Pancreas (tissue), 10 donors: ENCODE measurements around the gene TMTC2. TPM values are rescaled to one million over a fixed set of nuclear protein-coding genes. Genes with fewer than 3 reads are reported as not detected.

Source experiments
- ATAC-seq, 4 donors: fragments of 200-7000 bp; cut with Tn5 transposase; one replicate each; pipeline versions ENCODE4 v1.8.0 to v1.9.1; 2020; ENCODE audit warnings: mild to moderate bottlenecking in 4 of 4, moderate library complexity in 4 of 4
- DNase-seq, 6 donors: peaks; one replicate each; pipeline ENCODE4 v3.0.0-alpha.2; 2020
- FAIRE-seq: peaks from 2 replicates; lab custom pipeline; 2012; peaks lifted over from hg19 to GRCh38; lab: Jason Lieb, UNC
- H3K27ac ChIP-seq, 4 donors: fragments of 200-600 bp; sonication (generic); 1 replicate in 3 of 4; 2 replicates in 1 of 4; pipeline versions ENCODE4 v1.5.0 to v1.8.0; 2020
- H3K27me3 ChIP-seq, 4 donors: fragments of 200-600 bp; one replicate each; pipeline ENCODE4 v1.8.0; 2021
- H3K36me3 ChIP-seq, 3 donors: fragments of 200-600 bp; sonication (generic) in 1 of 3; one replicate each; pipeline versions ENCODE4 v1.5.0 to v1.8.0; 2020 to 2021
- H3K4me1 ChIP-seq, 3 donors: fragments of 200-600 bp; one replicate each; pipeline ENCODE4 v1.8.0; 2021
- H3K4me3 ChIP-seq, 4 donors: fragments of 200-600 bp; sonication (generic) in 2 of 4; one replicate each; pipeline versions ENCODE4 v1.5.0 to v1.8.0; 2020 to 2021
- H3K9me3 ChIP-seq, 4 donors: fragments of 200-600 bp; one replicate each; pipeline ENCODE4 v1.8.0; 2021
- WGBS, 2 donors: extraction: QIAGEN DNeasy Blood & Tissue Kit; methylation state at CpG; one replicate each; pipeline ENCODE4 v1.1.7; 2013; 5-methylcytosine and 5-hydroxymethylcytosine counted together
- intact Hi-C, 3 donors: fragments of 100-400 bp; cut with DNase I; formaldehyde crosslinking; loops; one replicate each; pipeline versions ENCODE4 v1.11.1 to v1.14.2; 2022
- polyA plus RNA-seq, 2 donors: library from polyadenylated mRNA; stranded (reverse); fragments of 200-250 nt; gene quantifications; one replicate each; pipeline ENCODE4 v1.2.3, GENCODE V29; 2013
- total RNA-seq, 6 donors: library from RNA; stranded (reverse); fragmentation: NEBNext Ultra II Directional in 4 of 6; extraction: Animal tissue kit (Norgen Biotek cat#: 25700) in 4 of 6; gene quantifications; one replicate each; pipeline versions ENCODE4 v1.2.1 to v1.2.4, GENCODE V29; 2021 to 2023
- TF ChIP-seq, protein P1 (sequence below), 4 donors: fragments of 200-600 bp; sonication (generic) in 3 of 4; IDR thresholded peaks; one replicate each; pipeline versions ENCODE4 v1.5.0 to v1.8.0; 2021; ENCODE audit warnings: antibody characterized with exemption in 4 of 4
- donor health status: healthy with polysubstance abuse.
- donor health status: DM: no; HTN: no; CAD: no; lungs with moderate emphysema.
- donor health status: DM: no; HTN: no; CAD: no.
- donor health status: control.
- donor health status: control.
- donor health status: Bipolar disorder and iron deficiency.
- donor health status: DM: yes; HTN: yes; CAD: no.
- donor health status: DM: no; HTN: no; CAD: no.
- donor health status: DM: no; HTN: no; CAD: no.
- donor health status: DM: yes; HTN: yes; CAD: no.

Gene TMTC2
- total RNA-seq (10 to 100 TPM in 2 of 6 donors, 1 to 10 TPM in 4; 5.3 to 14.4 (median 6.5) TPM), polyA plus RNA-seq (1 to 10 TPM; 5.7 to 5.8 TPM)

DNA sequence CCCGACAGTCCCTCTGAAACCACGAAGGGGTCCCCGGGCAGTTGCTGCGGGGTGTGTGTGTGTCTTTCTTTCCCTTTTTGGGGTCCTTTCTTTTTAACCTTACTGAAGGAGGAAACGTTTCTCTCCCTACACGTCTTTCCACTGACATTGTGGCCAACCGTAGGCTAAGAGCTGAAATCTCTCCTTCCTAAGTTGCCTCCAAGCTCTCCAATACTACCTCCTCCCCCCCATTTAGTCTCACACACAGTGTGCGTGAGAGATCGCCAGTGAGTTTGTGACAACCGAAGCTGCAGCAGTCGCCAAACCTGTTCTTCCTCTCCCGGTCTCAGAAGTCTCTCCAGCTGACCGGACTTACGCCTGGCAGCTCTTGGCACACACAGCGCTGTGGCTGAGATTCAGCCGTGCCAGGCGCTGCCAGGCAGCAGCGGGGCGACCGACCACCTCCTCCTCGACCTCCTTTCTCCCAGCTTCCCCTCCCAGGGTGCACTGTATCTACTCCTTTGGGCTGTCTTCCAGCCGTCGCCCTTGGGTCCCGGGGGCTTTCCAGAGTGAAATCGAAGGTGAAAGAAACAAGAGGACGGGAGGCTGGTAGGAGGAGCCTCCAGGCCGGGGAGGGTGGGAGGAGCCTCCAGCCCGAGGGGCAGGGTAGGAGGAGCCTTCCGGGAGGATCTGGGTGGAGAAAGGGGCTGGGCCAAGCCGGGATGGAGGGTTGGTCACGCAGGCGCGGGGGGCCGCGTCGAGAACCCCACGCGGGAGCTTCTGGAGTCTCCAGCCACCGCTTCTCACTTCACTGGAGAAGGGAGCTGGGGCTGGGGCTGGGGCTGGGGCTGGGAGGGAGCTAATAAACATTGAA is at the start of gene TMTC2:
Gene TMTC2, plus strand, starts transcription at position 739 of the 853 bp plus-strand sequence.
- FAIRE-seq (peak; percentile 45), DNase-seq (peak; percentile 93 to 97 (median 94)), ATAC-seq (peak; percentile 89 to 95 (median 90))
- Histone ChIP-seq H3K27me3 (no peaks in the 10 kb centered on the region), H3K4me3 (peak within 1 kb of the TSS; percentile 60 to 81 (median 78)), H3K4me1 (peaks cover 2 to 35% (median 17%) of the 10 kb centered on the region in 3 donors), H3K27ac (peak within 1 kb of the TSS; percentile 89 to 98 (median 92)), H3K36me3 (no peaks in the 10 kb centered on the region), H3K9me3 (no peaks in the 10 kb centered on the region)
- TF ChIP-seq, protein P1, sequence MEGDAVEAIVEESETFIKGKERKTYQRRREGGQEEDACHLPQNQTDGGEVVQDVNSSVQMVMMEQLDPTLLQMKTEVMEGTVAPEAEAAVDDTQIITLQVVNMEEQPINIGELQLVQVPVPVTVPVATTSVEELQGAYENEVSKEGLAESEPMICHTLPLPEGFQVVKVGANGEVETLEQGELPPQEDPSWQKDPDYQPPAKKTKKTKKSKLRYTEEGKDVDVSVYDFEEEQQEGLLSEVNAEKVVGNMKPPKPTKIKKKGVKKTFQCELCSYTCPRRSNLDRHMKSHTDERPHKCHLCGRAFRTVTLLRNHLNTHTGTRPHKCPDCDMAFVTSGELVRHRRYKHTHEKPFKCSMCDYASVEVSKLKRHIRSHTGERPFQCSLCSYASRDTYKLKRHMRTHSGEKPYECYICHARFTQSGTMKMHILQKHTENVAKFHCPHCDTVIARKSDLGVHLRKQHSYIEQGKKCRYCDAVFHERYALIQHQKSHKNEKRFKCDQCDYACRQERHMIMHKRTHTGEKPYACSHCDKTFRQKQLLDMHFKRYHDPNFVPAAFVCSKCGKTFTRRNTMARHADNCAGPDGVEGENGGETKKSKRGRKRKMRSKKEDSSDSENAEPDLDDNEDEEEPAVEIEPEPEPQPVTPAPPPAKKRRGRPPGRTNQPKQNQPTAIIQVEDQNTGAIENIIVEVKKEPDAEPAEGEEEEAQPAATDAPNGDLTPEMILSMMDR (IDR thresholded peaks at IDR 0.05): no peak
- 0% methylated on average over 39 of the region's 39 CpGs for WGBS, 2 donors
- intact Hi-C loops: no loop called here

DNA sequence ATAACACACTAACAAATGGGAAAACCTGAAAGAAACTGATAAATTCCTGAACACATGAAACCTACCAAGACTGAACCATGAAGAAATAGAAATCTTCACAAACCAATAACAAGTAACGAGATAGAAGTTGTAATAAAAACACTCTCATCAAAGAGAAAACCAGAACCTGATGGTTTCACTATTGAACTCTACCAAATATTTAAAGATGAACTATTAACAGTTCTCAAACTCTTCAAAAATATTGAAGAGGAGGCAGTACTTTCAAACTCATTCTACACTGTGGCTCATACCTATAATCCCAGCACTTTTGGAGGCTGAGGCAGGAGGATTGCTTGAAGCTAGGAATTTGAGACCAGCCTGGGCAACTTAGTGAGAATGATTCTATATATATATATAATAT is 48.4 kb upstream of the TMTC2 start:
- WGBS, 2 donors: 94 to 100% methylated on average over 1 of the region's 1 CpG
- ATAC-seq (no peak), FAIRE-seq (no peak), DNase-seq (no peak)
- no peak overlapping the region for H3K4me3 ChIP-seq
- intact Hi-C loops: no loop called here
- H3K4me1 ChIP-seq: no peaks in the 10 kb centered on the region
- H3K27me3 ChIP-seq: no peaks in the 10 kb centered on the region
- H3K27ac ChIP-seq: no peak overlapping the region
- TF ChIP-seq, protein P1 (IDR thresholded peaks at IDR 0.05): no peak
- H3K36me3 ChIP-seq: no peaks in the 10 kb centered on the region
- H3K9me3 ChIP-seq: no peaks in the 10 kb centered on the region

DNA sequence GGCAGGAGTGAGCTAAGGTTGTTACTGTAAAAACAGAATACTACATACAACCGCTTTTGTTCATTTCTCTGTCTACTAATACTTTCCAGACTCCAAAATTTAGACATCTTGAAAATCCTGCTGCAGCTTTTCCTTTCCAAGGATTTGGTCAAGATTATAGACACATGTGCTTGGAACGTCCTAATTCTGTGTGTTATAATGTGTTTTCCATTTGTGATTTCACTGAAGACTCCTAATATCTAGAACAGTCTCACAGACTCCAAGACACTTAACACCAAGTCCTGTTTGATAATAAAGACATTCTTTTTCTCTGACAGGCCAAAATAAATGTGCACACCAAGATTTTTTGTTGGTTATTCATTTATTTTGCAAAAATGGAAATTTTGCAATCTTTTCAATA is 41.8 kb upstream of the TMTC2 start:
- intact Hi-C loops: no loop called here
- no peaks in the 10 kb centered on the region for H3K4me1 ChIP-seq
- DNase-seq (no peak), FAIRE-seq (no peak), ATAC-seq (no peak)
- H3K36me3 ChIP-seq: no peaks in the 10 kb centered on the region
- no peak overlapping the region for H3K27ac ChIP-seq
- H3K4me3 ChIP-seq: no peak overlapping the region
- TF ChIP-seq, protein P1 (IDR thresholded peaks at IDR 0.05): no peak
- 70 to 75% methylated on average over 2 of the region's 2 CpGs for WGBS, 2 donors
- H3K27me3 ChIP-seq: no peaks in the 10 kb centered on the region
- no peaks in the 10 kb centered on the region for H3K9me3 ChIP-seq

DNA sequence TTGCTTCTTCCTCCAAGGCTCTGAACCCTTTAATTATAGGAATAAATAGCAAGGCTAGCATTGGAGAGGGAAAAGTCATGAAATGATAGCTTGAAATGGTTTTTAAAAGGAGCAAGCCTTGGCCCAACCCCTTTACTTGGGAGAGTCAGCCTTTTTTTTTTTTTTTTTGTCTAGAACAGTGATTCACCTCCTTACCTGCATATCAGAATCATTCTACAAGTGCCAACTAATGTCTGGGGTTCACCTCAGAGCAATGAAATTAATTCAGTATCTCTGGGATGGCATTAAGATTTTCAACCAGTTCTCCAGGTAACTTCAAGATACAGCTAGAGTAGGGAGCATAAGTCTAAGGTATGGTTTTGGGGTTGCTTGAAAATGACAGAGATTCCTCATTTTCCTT is 41.3 kb upstream of the TMTC2 start:
- H3K27ac ChIP-seq: no peak overlapping the region
- H3K27me3 ChIP-seq: no peaks in the 10 kb centered on the region
- TF ChIP-seq, protein P1 (IDR thresholded peaks at IDR 0.05): no peak
- FAIRE-seq (no peak), ATAC-seq (no peak), DNase-seq (no peak)
- no peaks in the 10 kb centered on the region for H3K36me3 ChIP-seq
- H3K4me1 ChIP-seq: no peaks in the 10 kb centered on the region
- no peaks in the 10 kb centered on the region for H3K9me3 ChIP-seq
- H3K4me3 ChIP-seq: no peak overlapping the region
- intact Hi-C loops: no loop called here

DNA sequence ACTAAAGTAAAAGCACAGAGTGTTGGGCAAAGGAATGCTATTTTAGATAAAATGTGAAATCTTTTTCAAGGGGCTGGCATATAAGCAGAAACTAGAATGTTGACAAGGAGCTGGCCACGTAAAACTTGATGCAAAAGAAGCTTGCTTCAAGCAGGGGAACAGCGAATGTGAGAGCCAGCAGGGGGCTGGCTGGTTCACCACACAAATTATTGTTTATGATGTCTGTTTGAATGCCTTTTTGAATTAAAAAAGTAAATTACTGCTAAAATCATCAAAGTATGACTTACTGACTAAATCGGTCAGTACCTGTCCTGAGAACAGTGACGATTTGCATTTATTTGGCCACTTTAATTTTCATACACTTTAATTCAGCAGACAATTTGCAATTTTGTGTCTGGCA is 38.9 kb upstream of the TMTC2 start:
- ATAC-seq (no peak), DNase-seq (no peak), FAIRE-seq (no peak)
- 85 to 92% methylated on average over 4 of the region's 4 CpGs for WGBS, 2 donors
- Histone ChIP-seq H3K27ac (no peak overlapping the region), H3K4me1 (no peaks in the 10 kb centered on the region), H3K36me3 (no peaks in the 10 kb centered on the region), H3K9me3 (no peaks in the 10 kb centered on the region), H3K4me3 (no peak overlapping the region), H3K27me3 (no peaks in the 10 kb centered on the region)
- intact Hi-C loops: no loop called here
- TF ChIP-seq, protein P1 (IDR thresholded peaks at IDR 0.05): no peak
